Measurements from ENCODE around the gene DMGDH. TPM values are rescaled to one million over a fixed set of nuclear protein-coding genes. Genes with fewer than 3 reads are reported as not detected.

DMGDH gene
- total RNA-seq, 1 donor from 2014 or later, result 0.78 TPM

DNA sequence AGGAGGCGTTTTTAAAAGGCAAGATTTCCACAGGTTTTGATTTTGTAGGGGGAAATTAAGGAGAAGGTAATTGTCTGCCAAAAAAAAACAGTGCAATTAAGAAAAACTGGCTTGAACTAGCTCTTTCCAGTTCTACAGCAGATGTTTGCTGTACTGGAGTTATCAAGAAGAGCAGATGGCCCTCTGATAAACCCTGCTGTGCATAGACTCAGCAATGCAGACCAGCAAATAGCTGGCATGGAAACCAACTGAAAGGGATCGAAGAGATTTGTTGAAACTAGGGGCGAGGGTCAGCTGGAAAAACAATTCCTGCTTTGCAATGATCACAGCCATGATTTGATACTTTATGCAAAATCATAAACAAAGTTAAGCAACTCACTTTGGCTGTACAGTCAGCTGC, 24.3 kb upstream of the DMGDH start:
- no peak for ATAC-seq
- intact Hi-C loops (cut with DNase I), result no loop called here
- Histone ChIP-seq H3K4me3 (no peak overlapping the region), H3K4me1 (no peaks in the 10 kb centered on the region), H3K27me3 (no peaks in the 10 kb centered on the region), H3K36me3 (no peaks in the 10 kb centered on the region), H3K27ac (no peak overlapping the region), H3K9me3 (no peaks in the 10 kb centered on the region)
- no peak for TF ChIP-seq CTCF (IDR thresholded peaks at IDR 0.05)
- DNase-seq, result no peak

- DNase-seq (no peak), ATAC-seq (no peak)
- intact Hi-C loops (cut with DNase I), result no loop called here
- Histone ChIP-seq H3K4me1 (no peaks in the 10 kb centered on the region), H3K36me3 (no peaks in the 10 kb centered on the region), H3K27me3 (no peaks in the 10 kb centered on the region), H3K27ac (no peak overlapping the region), H3K9me3 (no peaks in the 10 kb centered on the region), H3K4me3 (no peak overlapping the region)
- TF ChIP-seq CTCF (IDR thresholded peaks at IDR 0.05), result no peak
These were observed 21.6 kb upstream of the DMGDH start for GRCh38 chr5:79091064-79091463.

DNA sequence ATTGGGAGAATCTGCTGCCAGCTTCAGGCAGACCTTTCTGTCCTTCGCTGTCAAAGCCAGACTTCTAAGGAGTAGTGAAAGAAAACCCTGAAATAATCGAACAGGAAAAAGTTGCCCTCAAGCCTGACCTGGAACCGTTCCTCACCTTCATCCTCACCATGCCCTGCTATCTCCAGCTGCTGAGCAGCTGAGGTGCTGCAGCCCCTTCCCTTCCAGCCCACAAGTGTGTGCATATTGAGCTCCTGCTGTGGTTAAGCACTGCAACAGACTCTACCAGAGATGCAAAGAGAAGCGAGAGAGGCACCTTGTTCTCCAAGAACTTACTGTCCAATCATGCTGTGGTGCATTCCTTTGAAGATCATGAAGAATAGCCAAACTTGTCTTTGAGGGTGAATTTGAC, 19.0 kb upstream of the DMGDH start:
- TF ChIP-seq CTCF (IDR thresholded peaks at IDR 0.05), result no peak
- Histone ChIP-seq H3K27me3 (no peaks in the 10 kb centered on the region), H3K4me3 (no peak overlapping the region), H3K27ac (no peak overlapping the region), H3K36me3 (no peaks in the 10 kb centered on the region), H3K4me1 (no peaks in the 10 kb centered on the region), H3K9me3 (no peaks in the 10 kb centered on the region)
- ATAC-seq (no peak), DNase-seq (no peak)
- intact Hi-C loops (cut with DNase I), result no loop called here

DNA sequence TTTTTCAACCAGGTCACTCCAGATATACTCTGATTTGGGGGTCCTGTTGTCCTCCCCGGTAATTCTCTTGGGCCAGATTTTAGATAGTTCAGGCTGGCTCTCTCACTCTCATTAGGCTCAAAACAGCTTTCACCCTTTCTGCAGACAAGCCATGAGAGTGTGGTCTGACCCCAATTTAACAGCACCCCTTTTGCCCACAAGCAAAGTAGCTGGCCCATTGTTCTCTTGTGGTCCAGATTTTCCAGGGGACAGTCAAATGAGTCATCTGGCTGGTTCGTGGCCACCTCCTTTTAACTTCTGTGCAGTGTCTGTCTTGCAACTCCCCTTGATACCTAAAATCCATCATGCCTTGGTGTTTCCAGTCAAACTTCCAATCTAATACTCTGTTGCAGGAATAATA, 16.6 kb upstream of the DMGDH start:
- Histone ChIP-seq H3K9me3 (no peaks in the 10 kb centered on the region), H3K27me3 (no peaks in the 10 kb centered on the region), H3K4me3 (no peak overlapping the region), H3K36me3 (no peaks in the 10 kb centered on the region), H3K27ac (no peak overlapping the region), H3K4me1 (no peaks in the 10 kb centered on the region)
- TF ChIP-seq CTCF (IDR thresholded peaks at IDR 0.05), result no peak
- intact Hi-C loops (cut with DNase I), result no loop called here
- DNase-seq (no peak), ATAC-seq (no peak)

- H3K36me3 ChIP-seq, result no peaks in the 10 kb centered on the region
- no peaks in the 10 kb centered on the region for H3K9me3 ChIP-seq
- H3K4me3 ChIP-seq, result no peak overlapping the region
- no peak overlapping the region for H3K27ac ChIP-seq
- no peaks in the 10 kb centered on the region for H3K27me3 ChIP-seq
- intact Hi-C loops (cut with DNase I), result no loop called here
- no peak for TF ChIP-seq CTCF (IDR thresholded peaks at IDR 0.05)
- ATAC-seq (no peak), DNase-seq (no peak)
- H3K4me1 ChIP-seq, result no peaks in the 10 kb centered on the region
These were observed 12.3 kb upstream of the DMGDH start for GRCh38 chr5:79081779-79082178.

DNA sequence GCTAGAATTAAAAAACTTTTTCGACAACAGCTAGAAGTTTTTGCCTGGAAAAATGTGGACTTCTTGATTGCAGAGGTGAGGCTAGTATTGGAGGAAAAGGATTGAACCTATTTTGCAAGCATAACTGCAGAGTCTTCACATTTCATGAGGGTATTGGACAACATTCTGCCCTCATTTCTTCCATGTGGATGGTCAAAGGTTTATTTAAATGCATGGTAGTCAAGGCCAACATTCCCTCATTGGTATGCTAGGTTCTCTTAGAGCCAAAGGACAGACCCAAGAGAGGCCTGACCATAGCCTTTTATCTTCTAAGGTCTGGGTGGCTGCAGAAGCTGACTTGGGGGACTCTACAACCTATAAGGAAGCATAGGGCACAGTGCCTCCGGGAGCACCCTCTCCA, 11.3 kb upstream of the DMGDH start:
- H3K9me3 ChIP-seq, result no peaks in the 10 kb centered on the region
- DNase-seq (no peak), ATAC-seq (no peak)
- H3K27me3 ChIP-seq, result no peaks in the 10 kb centered on the region
- no peak overlapping the region for H3K4me3 ChIP-seq
- no peak for TF ChIP-seq CTCF (IDR thresholded peaks at IDR 0.05)
- no peaks in the 10 kb centered on the region for H3K4me1 ChIP-seq
- H3K27ac ChIP-seq, result no peak overlapping the region
- H3K36me3 ChIP-seq, result no peaks in the 10 kb centered on the region
- intact Hi-C loops (cut with DNase I), result no loop called here
